Kasumi-1 (cell line): ENCODE measurements around the gene OMP.

ENCODE experiments used
- DNase-seq, 2 experiments: peaks; one replicate each; lab custom pipeline; 2025; lab: John Stamatoyannopoulos, UW

Gene OMP

GRCh38 chr11:77069336-77069968, 33.2 kb upstream of the OMP start:
- DNase-seq, result no peak

GRCh38 chr11:77069969-77070582, 32.6 kb upstream of the OMP start:
- no peak for DNase-seq

GRCh38 chr11:77071077-77071476, 31.6 kb upstream of the OMP start:
- DNase-seq, result no peak

- peak; percentile 66 to 73 for DNase-seq
These were observed 30.7 kb upstream of the OMP start for GRCh38 chr11:77071671-77072605.

GRCh38 chr11:77072851-77073327, 29.8 kb upstream of the OMP start:
- DNase-seq, result no peak

- no peak for DNase-seq
These were observed 29.2 kb upstream of the OMP start for GRCh38 chr11:77073328-77074001.

GRCh38 chr11:77074205-77074604, 28.4 kb upstream of the OMP start:
- DNase-seq, result no peak

GRCh38 chr11:77074626-77075221, 27.9 kb upstream of the OMP start:
- no peak for DNase-seq

- DNase-seq, result no peak
These were observed 27.2 kb upstream of the OMP start for GRCh38 chr11:77075425-77075905.

GRCh38 chr11:77079666-77080065, 23.0 kb upstream of the OMP start:
- DNase-seq, result no peak

GRCh38 chr11:77080643-77081210, 21.9 kb upstream of the OMP start:
- DNase-seq, result no peak

- no peak for DNase-seq
These were observed 21.2 kb upstream of the OMP start for GRCh38 chr11:77081381-77081851.

- DNase-seq, result no peak
These were observed 20.4 kb upstream of the OMP start for GRCh38 chr11:77081976-77082836.

GRCh38 chr11:77082838-77083565, 19.6 kb upstream of the OMP start:
- peak; percentile 95 to 96 for DNase-seq

GRCh38 chr11:77083566-77084245, 18.9 kb upstream of the OMP start:
- DNase-seq, result no peak

- no peak for DNase-seq
These were observed 18.0 kb upstream of the OMP start for GRCh38 chr11:77084581-77085191.

GRCh38 chr11:77085652-77086051, 17.0 kb upstream of the OMP start:
- DNase-seq, result no peak
